ENCODE data around the gene MGMT. TPM values are rescaled to one million over a fixed set of nuclear protein-coding genes. Genes with fewer than 3 reads are reported as not detected.

Gene MGMT
- total RNA-seq, 3 donors from 2014 or later, result 34.1 to 57.8 (median 46.7) TPM

- TF ChIP-seq POLR2AphosphoS5 (IDR thresholded peaks at IDR 0.05), result no peak
- no peak for TF ChIP-seq CTCF (IDR thresholded peaks at IDR 0.05)
- TF ChIP-seq POLR2A (IDR thresholded peaks at IDR 0.05), result no peak
- Histone ChIP-seq H3K27me3 (no peaks in the 10 kb centered on the region), H3K27ac (no peak overlapping the region), H3K4me1 (no peaks in the 10 kb centered on the region), H3K4me3 (no peak overlapping the region), H3K9me3 (no peaks in the 10 kb centered on the region), H3K36me3 (no peaks in the 10 kb centered on the region)
- intact Hi-C loops (cut with DNase I; ENCODE audit: low total_unique reads), result no loop called here
- no peak for DNase-seq (ENCODE audit: low spot score in 2 of 2)
Measured at GRCh38 chr10:129796710-129797420, 329.8 kb downstream of the MGMT start.

DNA sequence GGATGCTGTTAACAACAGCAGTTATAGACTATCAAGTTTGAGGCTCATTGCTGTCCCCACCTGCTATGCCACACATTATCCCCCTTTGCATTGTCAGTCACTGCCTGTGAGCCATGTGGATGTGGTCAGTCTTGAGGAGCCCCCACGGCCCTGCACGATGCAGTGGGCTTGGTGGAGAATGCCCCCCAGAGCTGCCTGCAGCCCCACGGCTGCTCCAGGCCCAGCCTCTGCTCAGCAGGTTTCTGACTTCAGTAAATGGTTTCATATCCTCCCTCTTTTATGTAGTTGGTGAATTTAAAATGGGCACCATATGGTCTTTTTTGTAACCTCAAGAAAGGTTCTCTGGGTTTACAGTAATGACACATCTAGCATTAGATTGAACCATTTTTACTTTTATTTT lies 332.9 kb downstream of the MGMT start:
- Histone ChIP-seq H3K27ac (no peak overlapping the region), H3K36me3 (no peaks in the 10 kb centered on the region), H3K4me3 (no peak overlapping the region), H3K4me1 (no peaks in the 10 kb centered on the region), H3K9me3 (peaks cover 6 to 12% of the 10 kb centered on the region in 2 donors), H3K27me3 (no peaks in the 10 kb centered on the region)
- TF ChIP-seq POLR2A (IDR thresholded peaks at IDR 0.05) (no peak), CTCF (IDR thresholded peaks at IDR 0.05) (no peak), POLR2AphosphoS5 (IDR thresholded peaks at IDR 0.05) (no peak)
- DNase-seq (ENCODE audit: low spot score in 2 of 2), result no peak
- intact Hi-C loops (cut with DNase I; ENCODE audit: low total_unique reads), result no loop called here

DNA sequence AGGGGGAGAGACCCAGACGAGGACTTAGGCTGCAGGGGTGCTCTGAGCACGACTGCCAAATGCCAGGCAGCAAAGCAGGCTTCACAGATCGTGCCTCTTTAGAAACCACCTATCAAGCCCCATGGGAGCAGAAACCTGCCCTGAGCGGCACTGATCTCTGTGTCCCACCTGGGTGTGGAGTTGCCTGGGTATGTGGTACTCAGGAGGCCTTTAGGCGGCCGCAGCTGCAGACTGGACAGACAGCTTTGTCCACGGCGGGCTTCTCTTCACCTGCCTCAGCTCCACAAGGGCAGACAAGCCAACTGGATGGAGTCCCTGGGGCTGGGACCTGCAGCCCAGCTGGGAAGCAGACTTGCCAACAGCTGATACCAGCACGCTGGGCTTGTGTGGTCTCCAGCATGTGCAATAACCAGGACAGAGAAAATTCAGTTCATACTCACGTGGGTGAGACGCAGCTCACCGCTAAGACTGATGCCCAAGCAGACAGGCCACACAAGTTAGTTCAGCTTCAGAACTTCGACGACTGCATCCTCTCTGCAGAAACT lies 333.8 kb downstream of the MGMT start:
- Histone ChIP-seq H3K27ac (no peak overlapping the region), H3K9me3 (peaks cover 11 to 15% of the 10 kb centered on the region in 2 donors), H3K36me3 (no peaks in the 10 kb centered on the region), H3K27me3 (no peaks in the 10 kb centered on the region), H3K4me1 (no peaks in the 10 kb centered on the region), H3K4me3 (no peak overlapping the region)
- no peak for DNase-seq (ENCODE audit: low spot score in 2 of 2)
- TF ChIP-seq POLR2A (IDR thresholded peaks at IDR 0.05) (no peak), POLR2AphosphoS5 (IDR thresholded peaks at IDR 0.05) (no peak), CTCF (IDR thresholded peaks at IDR 0.05) (no peak)
- intact Hi-C loops (cut with DNase I; ENCODE audit: low total_unique reads), result no loop called here

- Histone ChIP-seq H3K4me3 (no peak overlapping the region), H3K4me1 (no peaks in the 10 kb centered on the region), H3K27me3 (no peaks in the 10 kb centered on the region), H3K36me3 (no peaks in the 10 kb centered on the region), H3K27ac (no peak overlapping the region), H3K9me3 (peaks cover 19 to 21% of the 10 kb centered on the region in 2 donors)
- DNase-seq (ENCODE audit: low spot score in 2 of 2), result no peak
- TF ChIP-seq POLR2AphosphoS5 (IDR thresholded peaks at IDR 0.05) (no peak), CTCF (IDR thresholded peaks at IDR 0.05) (no peak), POLR2A (IDR thresholded peaks at IDR 0.05) (no peak)
- intact Hi-C loops (cut with DNase I; ENCODE audit: low total_unique reads), result no loop called here
Measured at GRCh38 chr10:129807211-129807610, 340.2 kb downstream of the MGMT start.
